OCI-LY3 (cell line): Measurements from ENCODE around the gene RRAD.

Experiments
- H2AFZ ChIP-seq: fragments of 200-600, 300-600 bp; shearing (Covaris generic); 2 replicates; pipeline ENCODE4 v1.6.0; 2014; ENCODE audit warnings: antibody characterized with exemption, low read depth, low read length
- H3K27ac ChIP-seq: fragments of 200-600, 300-600 bp; sonication (generic); 2 replicates; pipeline ENCODE4 v1.5.1; 2014; ENCODE audit warnings: mild to moderate bottlenecking, low read length, moderate library complexity, mixed read lengths
- H3K27me3 ChIP-seq: fragments of 200-600, 300-600 bp; sonication (generic); 2 replicates; pipeline ENCODE4 v1.6.1; 2014; ENCODE audit warnings: low read depth, low read length, mixed read lengths
- H3K36me3 ChIP-seq: fragments of 200-600, 300-600 bp; sonication (generic); replicated peaks from 2 replicates; pipeline ENCODE3; 2014; ENCODE audit warnings: low read depth, low read length, mixed read lengths
- H3K4me1 ChIP-seq: fragments of 300-600, 200-600 bp; sonication (generic); 2 replicates; pipeline ENCODE4 v1.6.1; 2014; ENCODE audit warnings: low read length, mixed read lengths
- H3K4me2 ChIP-seq: fragments of 200-600, 300-600 bp; sonication (generic); 2 replicates; pipeline ENCODE4 v1.6.1; 2014; ENCODE audit warnings: low read length, mixed read lengths
- H3K4me3 ChIP-seq: fragments of 300-600, 200-600 bp; sonication (generic); 2 replicates; pipeline ENCODE4 v1.5.1; 2014; ENCODE audit warnings: antibody characterized with exemption, mild to moderate bottlenecking, low read length, moderate library complexity
- H3K79me2 ChIP-seq: fragments of 300-600, 200-600 bp; shearing (Covaris generic); 2 replicates; pipeline ENCODE4 v1.6.1; 2014; ENCODE audit warnings: mild to moderate bottlenecking, low read length, mixed read lengths
- H3K9ac ChIP-seq: fragments of 300-600, 200-600 bp; shearing (Covaris generic); 2 replicates; pipeline ENCODE4 v1.6.0; 2014; ENCODE audit warnings: mild to moderate bottlenecking, low read length, moderate library complexity
- H3K9me3 ChIP-seq: fragments of 200-600, 300-600 bp; shearing (Covaris generic); 2 replicates; pipeline ENCODE4 v1.6.1; 2014; ENCODE audit warnings: low read length, mixed read lengths; ENCODE audit not compliant: insufficient read depth
- H4K20me1 ChIP-seq: fragments of 200-600, 300-600 bp; sonication (generic); 2 replicates; pipeline ENCODE4 v1.6.1; 2016; ENCODE audit warnings: low read length, mixed read lengths; ENCODE audit not compliant: insufficient read depth
- CTCF ChIP-seq: fragments of 200-600, 300-600 bp; sonication (generic); IDR thresholded peaks from 2 replicates; pipeline ENCODE4 v1.5.1; 2014; ENCODE audit warnings: antibody characterized with exemption, low read length, low read depth
- EZH2phosphoT487 ChIP-seq: fragments of 200-600 bp; shearing (Covaris generic); IDR thresholded peaks from 2 replicates; pipeline ENCODE4 v1.6.1; 2018; ENCODE audit warnings: antibody characterized with exemption, mixed run types, low read depth

The RRAD gene

GRCh38 chr16:66934138-66934838 lies 9.0 kb upstream of the RRAD start, which contains the start of gene CIAO2B:
Gene CIAO2B (minus strand): TSS chr16:66934402. CDS start chr16:66934364, 38 bp downstream.
- 0 out of 2 replicates have a peak, but pooled peaks cover 3% of the 10 kb centered on the region for H4K20me1 ChIP-seq
- H3K27ac ChIP-seq = peak within 1 kb of the TSS; percentile 69
- TF ChIP-seq EZH2phosphoT487 (no peak), CTCF (no peak)
- H3K4me1 ChIP-seq = peaks cover 13% of the 10 kb centered on the region
- peak within 1 kb of the TSS; percentile 80; the same call in 1 of the 2 replicates for H2AFZ ChIP-seq
- peaks cover 47% of the 10 kb centered on the region for H3K79me2 ChIP-seq
- H3K36me3 ChIP-seq = peaks cover 9% of the 10 kb centered on the region
- H3K4me2 ChIP-seq = peak within 1 kb of the TSS; percentile 100
- no peaks in the 10 kb centered on the region for H3K9me3 ChIP-seq
- H3K4me3 ChIP-seq = peak within 1 kb of the TSS; percentile 85
- peak within 1 kb of the TSS; percentile 98 for H3K9ac ChIP-seq
- H3K27me3 ChIP-seq = no peaks in the 10 kb centered on the region

- H3K4me3 ChIP-seq = peak overlapping the region; percentile 85
- TF ChIP-seq EZH2phosphoT487 (no peak), CTCF (no peak)
- no peaks in the 10 kb centered on the region for H3K9me3 ChIP-seq
- peak overlapping the region; percentile 26 for H3K27ac ChIP-seq
- peak overlapping the region; percentile 98 for H3K9ac ChIP-seq
- H3K79me2 ChIP-seq = peaks cover 47% of the 10 kb centered on the region
- peak overlapping the region; percentile 100 for H3K4me2 ChIP-seq
- H3K4me1 ChIP-seq = peaks cover 13% of the 10 kb centered on the region
- 0 out of 2 replicates have a peak overlapping the region, but pooled peaks have one; percentile 64 for H2AFZ ChIP-seq
- H4K20me1 ChIP-seq = 0 out of 2 replicates have a peak, but pooled peaks cover 3% of the 10 kb centered on the region
- H3K27me3 ChIP-seq = no peaks in the 10 kb centered on the region
- H3K36me3 ChIP-seq = peaks cover 7% of the 10 kb centered on the region
Observed at GRCh38 chr16:66933776-66934137, 8.4 kb upstream of the RRAD start.

DNA sequence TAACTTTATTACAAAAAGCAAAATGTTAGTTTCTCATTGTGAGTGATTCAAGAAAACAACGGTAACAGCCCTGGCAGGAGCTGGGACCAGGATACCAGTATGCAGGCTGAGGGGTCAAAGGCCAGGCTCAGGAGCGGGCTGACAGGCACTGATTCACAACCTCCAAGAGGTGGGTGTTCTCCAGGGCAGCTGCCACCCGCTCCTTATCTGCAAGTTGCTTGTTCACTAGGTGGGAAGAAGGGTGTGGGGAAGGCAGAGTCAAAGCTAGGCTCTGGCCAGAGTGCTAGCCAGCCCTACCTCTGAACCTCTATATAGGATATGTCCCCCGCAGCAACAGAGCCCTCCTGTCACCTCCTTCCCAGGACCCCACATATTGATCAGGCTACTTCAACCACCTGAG lies 6.7 kb upstream of the RRAD start:
- no peak overlapping the region for H3K27ac ChIP-seq
- no peaks in the 10 kb centered on the region for H4K20me1 ChIP-seq
- H2AFZ ChIP-seq = no peak overlapping the region
- no peak overlapping the region for H3K9ac ChIP-seq
- no peaks in the 10 kb centered on the region for H3K9me3 ChIP-seq
- peaks cover 45% of the 10 kb centered on the region for H3K79me2 ChIP-seq
- H3K4me2 ChIP-seq = no peak overlapping the region
- TF ChIP-seq EZH2phosphoT487 (no peak), CTCF (no peak)
- H3K36me3 ChIP-seq = peaks cover 7% of the 10 kb centered on the region
- H3K4me1 ChIP-seq = peaks cover 21% of the 10 kb centered on the region
- H3K4me3 ChIP-seq = no peak overlapping the region
- H3K27me3 ChIP-seq = no peaks in the 10 kb centered on the region

GRCh38 chr16:66931665-66932064 lies 6.3 kb upstream of the RRAD start:
- peaks cover 25% of the 10 kb centered on the region for H3K4me1 ChIP-seq
- no peak overlapping the region for H3K4me3 ChIP-seq
- no peak overlapping the region for H3K4me2 ChIP-seq

More at GRCh38 chr16:66931665-66932064, 6.3 kb upstream of the RRAD start:
- Histone ChIP-seq H4K20me1 (no peaks in the 10 kb centered on the region), H3K27ac (no peak overlapping the region), H3K79me2 (peaks cover 44% of the 10 kb centered on the region), H3K9me3 (no peaks in the 10 kb centered on the region), H3K36me3 (peaks cover 7% of the 10 kb centered on the region), H2AFZ (no peak overlapping the region), H3K27me3 (no peaks in the 10 kb centered on the region), H3K9ac (no peak overlapping the region)
- TF ChIP-seq CTCF = no peak
- no peak for TF ChIP-seq EZH2phosphoT487
